Activated CD4-positive, alpha-beta T cell treated with anti-CD3 and anti-CD28 coated beads, Interleukin-10, Interleukin-2, amounts not matched to agents 100 ng/mL and 50 ng/mL, durations not matched to agents 16 hours and 8 hours (primary cell): Measurements from ENCODE around the gene CRY2.

Experiments used
- DNase-seq: peaks from one replicate; pipeline ENCODE4 v3.0.0-alpha.2; 2020

Gene CRY2

GRCh38 chr11:45919806-45920530 lies 72.7 kb downstream of the CRY2 start:
- no peak for DNase-seq

DNA sequence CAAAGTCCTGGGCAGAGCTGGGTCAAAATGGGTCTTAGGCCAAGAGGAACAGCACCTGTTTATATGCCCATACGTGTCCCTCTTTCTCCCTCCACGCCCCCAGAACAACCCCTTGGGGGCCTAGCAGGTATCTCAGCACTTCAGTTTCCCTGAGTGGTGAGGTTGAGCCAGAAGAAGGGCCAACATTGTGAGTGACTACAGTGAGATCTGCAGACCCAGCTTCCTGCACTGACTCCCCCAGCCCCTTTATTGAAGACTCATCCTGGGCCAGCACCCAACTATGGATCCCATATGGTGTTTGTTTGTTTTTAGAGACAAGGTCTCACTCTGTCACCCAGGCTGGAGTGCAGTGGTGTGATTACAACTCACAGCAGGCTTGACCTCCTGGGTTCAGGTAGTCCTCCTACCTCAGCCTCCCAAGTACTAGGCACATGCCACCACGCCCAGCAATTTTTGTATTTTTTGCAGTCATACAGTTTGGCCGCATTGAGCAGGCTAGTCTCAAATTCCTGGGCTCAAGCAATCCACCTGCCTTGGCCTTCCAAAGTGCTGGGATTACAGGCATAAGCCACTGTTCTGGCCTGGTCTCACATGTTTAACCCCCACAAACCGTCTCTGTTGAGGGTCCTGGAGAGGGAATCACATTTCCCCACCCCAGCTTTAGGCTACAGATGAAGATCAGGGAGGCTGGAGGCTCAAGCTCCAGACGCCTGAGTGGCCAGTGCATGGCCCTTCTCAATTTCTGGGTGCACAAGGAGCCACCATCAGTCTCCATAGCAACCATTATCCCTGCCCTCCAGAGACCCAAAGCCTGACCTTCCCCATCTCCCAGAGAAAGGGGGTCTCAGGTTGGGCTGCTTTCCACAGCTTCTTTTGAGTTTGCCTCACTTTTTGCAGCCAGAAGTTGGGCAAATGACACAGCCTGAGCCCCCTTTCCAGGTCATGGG lies 73.5 kb downstream of the CRY2 start:
- DNase-seq: no peak

- DNase-seq: no peak
Measured at GRCh38 chr11:45921561-45922424, 74.5 kb downstream of the CRY2 start.

- DNase-seq: no peak
Measured at GRCh38 chr11:45922425-45923082, 75.3 kb downstream of the CRY2 start, which contains the start of gene LARGE2. TSS of gene LARGE2 (plus strand) at chr11:45922656. CDS start at chr11:45922883, 227 bp downstream.

DNA sequence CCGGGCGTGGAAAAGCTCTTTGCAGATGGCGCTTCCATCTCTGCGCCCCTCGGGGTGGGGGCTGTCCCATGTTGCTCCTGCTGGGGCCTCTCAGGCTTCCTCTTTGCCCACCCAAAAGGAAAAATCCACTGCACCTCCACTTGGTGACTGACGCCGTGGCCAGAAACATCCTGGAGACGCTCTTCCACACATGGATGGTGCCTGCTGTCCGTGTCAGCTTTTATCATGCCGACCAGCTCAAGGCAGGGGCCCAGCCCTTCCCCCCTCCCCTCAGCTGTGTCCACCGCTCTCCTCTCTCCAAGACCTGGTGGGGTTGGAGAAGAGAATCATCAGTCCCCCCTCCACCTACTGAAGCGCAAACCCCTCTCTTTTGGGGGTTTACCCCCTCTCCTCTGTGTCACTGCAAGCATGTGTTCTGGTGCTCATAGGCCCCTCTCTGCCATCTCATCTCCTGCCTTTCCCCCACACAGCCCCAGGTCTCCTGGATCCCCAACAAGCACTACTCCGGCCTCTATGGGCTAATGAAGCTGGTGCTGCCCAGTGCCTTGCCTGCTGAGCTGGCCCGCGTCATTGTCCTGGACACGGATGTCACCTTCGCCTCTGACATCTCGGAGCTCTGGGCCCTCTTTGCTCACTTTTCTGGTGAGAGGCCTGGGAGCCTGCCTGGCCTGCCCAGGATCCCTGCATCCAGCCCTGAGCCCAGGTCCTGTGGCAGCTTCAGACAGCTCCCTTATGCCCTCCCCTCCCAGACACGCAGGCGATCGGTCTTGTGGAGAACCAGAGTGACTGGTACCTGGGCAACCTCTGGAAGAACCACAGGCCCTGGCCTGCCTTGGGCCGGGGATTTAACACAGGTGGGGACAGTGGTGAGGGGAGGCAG lies 77.0 kb downstream of the CRY2 start:
- no peak for DNase-seq

- no peak for DNase-seq
Measured at GRCh38 chr11:45924927-45925326, 77.7 kb downstream of the CRY2 start.

- DNase-seq: no peak
Measured at GRCh38 chr11:45925550-45925949, 78.3 kb downstream of the CRY2 start.

DNA sequence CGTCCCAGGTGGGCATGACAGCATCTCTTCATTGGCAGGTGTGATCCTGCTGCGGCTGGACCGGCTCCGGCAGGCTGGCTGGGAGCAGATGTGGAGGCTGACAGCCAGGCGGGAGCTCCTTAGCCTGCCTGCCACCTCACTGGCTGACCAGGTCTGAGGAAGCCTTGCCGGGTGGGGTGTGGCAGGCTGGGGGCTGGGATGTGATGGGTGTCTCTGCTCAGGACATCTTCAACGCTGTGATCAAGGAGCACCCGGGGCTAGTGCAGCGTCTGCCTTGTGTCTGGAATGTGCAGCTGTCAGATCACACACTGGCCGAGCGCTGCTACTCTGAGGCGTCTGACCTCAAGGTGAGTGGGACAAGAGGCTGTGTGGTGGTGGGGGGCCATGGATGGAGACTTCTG lies 78.7 kb downstream of the CRY2 start:
- no peak for DNase-seq

GRCh38 chr11:45926536-45927331 lies 79.5 kb downstream of the CRY2 start:
- no peak for DNase-seq

- no peak for DNase-seq
Measured at GRCh38 chr11:45927332-45927683, 80.0 kb downstream of the CRY2 start.

DNA sequence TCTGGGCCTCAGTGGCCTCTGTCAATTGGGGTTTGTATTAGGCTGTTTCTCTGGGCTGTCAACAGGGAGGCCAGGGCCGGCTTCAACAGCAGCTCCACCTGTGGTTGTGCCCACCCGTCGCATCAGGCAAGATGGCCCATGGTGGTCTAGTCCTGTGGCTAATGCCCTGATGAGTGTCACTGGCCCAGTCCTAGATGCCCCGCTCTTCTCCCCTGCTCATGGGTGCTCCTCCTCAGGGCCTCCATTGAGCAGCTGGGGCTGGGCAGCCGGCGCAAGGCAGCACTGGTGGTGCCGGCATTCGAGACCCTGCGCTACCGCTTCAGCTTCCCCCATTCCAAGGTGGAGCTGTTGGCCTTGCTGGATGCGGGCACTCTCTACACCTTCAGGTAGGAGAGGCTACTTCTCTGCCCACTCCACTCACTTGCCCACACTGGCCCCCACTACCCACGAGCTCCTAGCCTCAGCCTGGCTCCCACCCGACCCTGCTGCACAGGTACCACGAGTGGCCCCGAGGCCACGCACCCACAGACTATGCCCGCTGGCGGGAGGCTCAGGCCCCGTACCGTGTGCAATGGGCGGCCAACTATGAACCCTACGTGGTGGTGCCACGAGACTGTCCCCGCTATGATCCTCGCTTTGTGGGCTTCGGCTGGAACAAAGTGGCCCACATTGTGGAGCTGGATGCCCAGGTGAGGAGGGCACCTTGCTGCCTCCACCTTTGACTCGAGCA lies 80.6 kb downstream of the CRY2 start:
- DNase-seq: no peak

DNA sequence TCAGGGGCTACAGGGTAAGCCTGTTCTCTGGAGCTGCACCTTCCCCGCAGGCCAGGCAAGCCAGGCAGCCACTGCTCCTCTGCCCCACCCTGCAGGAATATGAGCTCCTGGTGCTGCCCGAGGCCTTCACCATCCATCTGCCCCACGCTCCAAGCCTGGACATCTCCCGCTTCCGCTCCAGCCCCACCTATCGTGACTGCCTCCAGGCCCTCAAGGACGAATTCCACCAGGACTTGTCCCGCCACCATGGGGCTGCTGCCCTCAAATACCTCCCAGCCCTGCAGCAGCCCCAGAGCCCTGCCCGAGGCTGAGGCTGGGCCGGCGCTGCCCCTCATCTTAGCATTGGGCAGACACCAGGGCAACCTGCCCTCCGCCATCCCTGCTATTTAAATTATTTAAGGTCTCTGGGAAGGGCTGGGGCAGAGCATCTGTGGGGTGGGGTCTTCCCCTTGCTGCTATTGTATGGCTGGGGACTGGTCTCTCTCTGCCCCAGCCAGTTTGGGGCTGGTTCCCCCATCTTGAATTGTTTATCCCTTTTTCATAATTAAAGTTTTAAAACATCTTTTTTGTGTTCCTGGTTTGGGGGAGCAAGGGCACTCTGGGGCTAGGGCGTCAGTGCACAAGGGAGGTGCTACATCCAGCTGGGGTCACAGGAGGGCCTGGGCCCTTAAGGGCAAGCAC lies 81.4 kb downstream of the CRY2 start:
- no peak for DNase-seq

- no peak for DNase-seq
Measured at GRCh38 chr11:45929486-45930030, 82.3 kb downstream of the CRY2 start.

- DNase-seq: peak; percentile 38
Measured at GRCh38 chr11:45930031-45930794, 82.9 kb downstream of the CRY2 start.

DNA sequence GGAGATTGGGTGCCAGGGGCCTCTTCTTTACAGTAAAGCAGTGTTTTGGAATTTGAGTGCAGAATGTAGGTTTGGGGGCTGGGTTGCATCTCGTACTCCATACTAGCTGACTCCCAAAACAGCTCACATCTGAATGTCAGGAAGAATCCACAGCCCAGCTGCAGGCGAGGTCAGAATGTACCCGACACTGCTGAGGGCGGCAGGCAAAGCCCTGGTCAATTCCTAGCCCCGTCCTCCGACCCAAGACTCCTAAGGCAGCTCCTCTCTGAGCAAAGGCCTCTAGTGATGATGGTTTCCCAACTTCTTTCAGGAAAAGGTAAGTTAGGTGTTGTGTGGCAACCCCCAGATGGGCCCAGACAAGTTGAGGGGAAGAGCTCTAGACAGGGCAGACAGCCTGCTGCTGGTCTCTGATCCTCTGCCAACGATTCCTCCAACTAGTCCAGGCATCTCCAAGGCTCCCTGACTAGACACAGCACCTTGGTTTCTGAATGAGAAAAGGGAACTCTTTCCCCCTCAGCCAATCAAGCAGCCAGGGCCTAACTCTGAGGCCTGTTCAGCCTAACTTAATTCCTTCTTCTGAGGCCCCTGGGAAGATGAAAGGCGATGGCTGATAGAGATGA lies 83.8 kb downstream of the CRY2 start:
- DNase-seq: no peak

DNA sequence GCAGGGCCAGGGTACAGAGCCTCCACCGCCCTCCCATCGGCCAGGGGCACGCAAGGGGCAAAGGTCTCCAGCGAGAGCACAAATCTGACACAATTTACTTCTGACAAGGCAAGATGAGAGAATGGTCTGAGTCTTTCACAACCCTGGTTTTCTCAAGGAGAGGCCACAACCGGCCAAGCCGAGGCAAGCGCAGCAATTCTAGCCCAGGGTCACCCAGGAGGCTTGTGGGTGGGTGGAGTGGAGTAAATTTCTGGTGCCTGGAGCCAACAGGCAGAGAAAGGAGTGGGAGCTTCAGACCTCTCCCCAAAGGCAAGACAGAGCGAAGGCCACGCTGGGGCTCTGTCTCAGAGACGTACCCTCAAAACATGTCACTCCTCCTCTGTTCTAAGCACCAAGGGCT lies 84.5 kb downstream of the CRY2 start:
- DNase-seq: no peak

GRCh38 chr11:45932217-45932616 lies 84.9 kb downstream of the CRY2 start:
- DNase-seq: no peak
